H1 (cell line): ENCODE results near the gene NLRP3. TPM values are rescaled to one million over a fixed set of nuclear protein-coding genes. Genes with fewer than 3 reads are reported as not detected.

ENCODE experiments used
- CTCF ChIA-PET: fragments of 300-600 bp; sonication (Branson Sonifier 250); formaldehyde crosslinking; loops from one replicate; lab custom pipeline; 2021; ENCODE audit not compliant: partially characterized antibody; lab: Charles Lee
- POLR2A ChIA-PET: fragments of 300-600 bp; sonication (Branson Sonifier 250); formaldehyde crosslinking; loops from one replicate; lab custom pipeline; 2021; ENCODE audit warnings: inconsistent platforms; ENCODE audit not compliant: partially characterized antibody; lab: Charles Lee
- DNase-seq, 2 experiments: peaks; one replicate each; pipeline versions ENCODE4 v3.0.0 to v3.0.0-alpha.2; 2010 to 2022; ENCODE audit warnings: low spot score in 2 of 2, low read depth in 1 of 2, mixed read lengths in 1 of 2
- FAIRE-seq: peaks from 2 replicates; lab custom pipeline; 2011; peaks lifted over from hg19 to GRCh38; lab: Jason Lieb, UNC
- H2AFZ ChIP-seq: 2 replicates; pipeline ENCODE4 v1.8.1; 2012; ENCODE audit warnings: low read length, inconsistent platforms
- H2AK5ac ChIP-seq: 2 replicates; pipeline ENCODE4 v1.6.1; 2013; ENCODE audit warnings: low read depth, low read length
- H2BK120ac ChIP-seq: replicated peaks from 2 replicates; pipeline ENCODE3; 2013; ENCODE audit warnings: low read depth, low read length, inconsistent platforms
- H2BK12ac ChIP-seq: 2 replicates; pipeline ENCODE4 v1.6.1; 2013; ENCODE audit warnings: low read depth, low read length
- H2BK15ac ChIP-seq: 2 replicates; pipeline ENCODE4 v1.6.1; 2013; ENCODE audit warnings: low read length
- H2BK20ac ChIP-seq: 2 replicates; pipeline ENCODE4 v1.6.1; 2013; ENCODE audit warnings: low read length
- H2BK5ac ChIP-seq: 2 replicates; pipeline ENCODE4 v1.6.1; 2013; ENCODE audit warnings: low read depth, low read length
- H3K14ac ChIP-seq: 2 replicates; pipeline ENCODE4 v1.6.1; 2013; ENCODE audit warnings: inconsistent platforms; ENCODE audit not compliant: insufficient read length
- H3K18ac ChIP-seq: 2 replicates; pipeline ENCODE4 v1.6.1; 2013; ENCODE audit warnings: low read length; ENCODE audit errors: extremely low read depth
- H3K23ac ChIP-seq: 2 replicates; pipeline ENCODE4 v1.6.1; 2013; ENCODE audit warnings: inconsistent platforms; ENCODE audit not compliant: insufficient read length
- H3K23me2 ChIP-seq: 2 replicates; pipeline ENCODE4 v1.6.1; 2013; ENCODE audit warnings: low read depth, low read length
- H3K27ac ChIP-seq: 2 replicates; pipeline ENCODE4 v1.6.1; 2011; ENCODE audit warnings: low read depth, low read length, inconsistent platforms
- H3K27me3 ChIP-seq, 4 experiments: replicated peaks in 1 of 4; 1 replicate in 1 of 4; 2 replicates in 3 of 4; pipeline versions ENCODE4 v1.6.1 to v1.8.1; 2011 to 2013; ENCODE audit warnings: low read length in 3 of 4, mild to moderate bottlenecking in 3 of 4, inconsistent platforms in 2 of 4, mixed read lengths in 2 of 4, moderate library complexity in 1 of 4; ENCODE audit not compliant: control insufficient read depth in 3 of 4, insufficient read depth in 3 of 4; ENCODE audit errors: extremely low read depth in 1 of 4
- H3K36me3 ChIP-seq, 4 experiments: 2 replicates each; pipeline versions ENCODE4 v1.6.1 to v1.8.1; 2011 to 2013; ENCODE audit warnings: mild to moderate bottlenecking in 4 of 4, low read length in 3 of 4, moderate library complexity in 2 of 4, control low read depth in 1 of 4, inconsistent platforms in 1 of 4; ENCODE audit not compliant: insufficient read depth in 4 of 4, control insufficient read depth in 2 of 4
- H3K4ac ChIP-seq: replicated peaks from 2 replicates; pipeline ENCODE3; 2013; ENCODE audit warnings: low read length, low read depth, mixed read lengths, inconsistent platforms; ENCODE audit not compliant: insufficient read length
- H3K4me1 ChIP-seq, 4 experiments: replicated peaks in 1 of 4; 1 replicate in 1 of 4; 2 replicates in 3 of 4; pipeline versions ENCODE4 v1.6.1 to v1.8.1; 2011 to 2013; ENCODE audit warnings: low read length in 3 of 4, inconsistent platforms in 2 of 4, mixed read lengths in 1 of 4; ENCODE audit not compliant: insufficient read depth in 4 of 4, control insufficient read depth in 3 of 4
- H3K4me2 ChIP-seq, 2 experiments: 2 replicates each; pipeline versions ENCODE4 v1.6.1 to v1.8.1; 2011 to 2013; ENCODE audit warnings: low read depth in 2 of 2, low read length in 2 of 2, control low read depth in 1 of 2, inconsistent platforms in 1 of 2, mild to moderate bottlenecking in 1 of 2; ENCODE audit not compliant: insufficient read depth in 1 of 2
- H3K4me3 ChIP-seq, 4 experiments: fragments of 200-600, 300-600 bp in 1 of 4; sonication (generic), shearing (Covaris generic), sonication (Bioruptor Twin) in 1 of 4; 2 replicates each; pipeline versions ENCODE4 v1.5.1 to v1.8.1; 2011 to 2016; ENCODE audit warnings: low read length in 4 of 4, low read depth in 3 of 4, control low read depth in 2 of 4, inconsistent platforms in 2 of 4, mild to moderate bottlenecking in 2 of 4, mixed read lengths in 1 of 4, moderate library complexity in 1 of 4; ENCODE audit not compliant: insufficient read depth in 2 of 4; ENCODE audit errors: extremely low read depth in 1 of 4
- H3K56ac ChIP-seq: replicated peaks from 2 replicates; pipeline ENCODE3; 2013; ENCODE audit warnings: low read depth, mild to moderate bottlenecking, mixed read lengths, low read length, inconsistent platforms; ENCODE audit not compliant: insufficient read length
- H3K79me1 ChIP-seq: 2 replicates; pipeline ENCODE4 v1.6.1; 2013; ENCODE audit warnings: low read depth, low read length, control low read depth
- H3K79me2 ChIP-seq, 2 experiments: 2 replicates each; pipeline versions ENCODE4 v1.6.1 to v1.8.1; 2012 to 2013; ENCODE audit warnings: low read length in 2 of 2, mild to moderate bottlenecking in 2 of 2, inconsistent platforms in 1 of 2; ENCODE audit not compliant: insufficient read depth in 2 of 2, control insufficient read depth in 1 of 2
- H3K9ac ChIP-seq, 4 experiments: replicated peaks in 1 of 4; 1 replicate in 1 of 4; 2 replicates in 3 of 4; pipeline versions ENCODE4 v1.6.1 to v1.8.1; 2011 to 2013; ENCODE audit warnings: low read depth in 3 of 4, low read length in 3 of 4, control low read depth in 2 of 4, mild to moderate bottlenecking in 2 of 4, moderate library complexity in 2 of 4, inconsistent platforms in 1 of 4; ENCODE audit errors: extremely low read depth in 1 of 4
- H3K9me3 ChIP-seq, 2 experiments: 2 replicates each; pipeline versions ENCODE4 v1.6.1 to v1.8.1; 2012 to 2013; ENCODE audit warnings: mild to moderate bottlenecking in 2 of 2, moderate library complexity in 2 of 2, control low read depth in 1 of 2, inconsistent platforms in 1 of 2, low read depth in 1 of 2, low read length in 1 of 2, mixed read lengths in 1 of 2; ENCODE audit not compliant: insufficient read depth in 2 of 2
- H4K20me1 ChIP-seq, 2 experiments: replicated peaks in 1 of 2; 2 replicates each; pipeline versions ENCODE3 to v1.8.1; 2011 to 2013; ENCODE audit warnings: inconsistent platforms in 2 of 2, low read length in 2 of 2, mild to moderate bottlenecking in 1 of 2; ENCODE audit not compliant: insufficient read depth in 2 of 2, control insufficient read depth in 1 of 2
- H4K5ac ChIP-seq: 2 replicates; pipeline ENCODE4 v1.6.1; 2013; ENCODE audit warnings: low read length, low read depth, mixed read lengths, inconsistent platforms; ENCODE audit not compliant: insufficient read length
- H4K8ac ChIP-seq: 2 replicates; pipeline ENCODE4 v1.8.0; 2013; ENCODE audit warnings: mild to moderate bottlenecking, moderate library complexity, low read length, inconsistent platforms; ENCODE audit not compliant: insufficient read depth; ENCODE audit errors: extremely low read depth
- H4K91ac ChIP-seq: replicated peaks from 2 replicates; pipeline ENCODE3; 2013; ENCODE audit warnings: low read length, mixed read lengths, inconsistent platforms; ENCODE audit not compliant: insufficient read length
- BACH1 ChIP-seq: IDR thresholded peaks from 2 replicates; pipeline ENCODE4 v1.6.1; 2012; ENCODE audit warnings: low read length, improper control_type of control experiment
- CREB1 ChIP-seq: IDR thresholded peaks from 2 replicates; pipeline ENCODE4 v1.6.1; 2012; ENCODE audit warnings: inconsistent platforms
- HDAC6 ChIP-seq: IDR thresholded peaks from one replicate; pipeline ENCODE4 v1.7.1; 2012; ENCODE audit warnings: low read depth, mild to moderate bottlenecking, inconsistent platforms, low read length, moderate library complexity
- JUND ChIP-seq: IDR thresholded peaks from 2 replicates; pipeline ENCODE4 v1.6.1; 2011; ENCODE audit warnings: mild to moderate bottlenecking, improper control_type of control experiment, low read length
- KDM4A ChIP-seq: IDR thresholded peaks from one replicate; pipeline ENCODE4 v1.7.1; 2012; ENCODE audit warnings: low read depth, mild to moderate bottlenecking, moderate library complexity, low read length, inconsistent platforms; ENCODE audit not compliant: severe bottlenecking
- POLR2A ChIP-seq, 2 experiments: IDR thresholded peaks; 1 replicate in 1 of 2; 2 replicates in 1 of 2; pipeline ENCODE4 v1.6.1; 2011; ENCODE audit warnings: low read depth in 2 of 2, low read length in 2 of 2, mild to moderate bottlenecking in 2 of 2; ENCODE audit errors: control extremely low read depth in 1 of 2
- POLR2AphosphoS5 ChIP-seq: IDR thresholded peaks from 2 replicates; pipeline ENCODE4 v1.6.1; 2011; ENCODE audit warnings: low read depth, low read length
- SRF ChIP-seq: IDR thresholded peaks from 2 replicates; pipeline ENCODE4 v1.6.1; 2011; ENCODE audit warnings: mild to moderate bottlenecking, low read depth, low read length, moderate library complexity
- TAF7 ChIP-seq: optimal IDR thresholded peaks from 2 replicates; pipeline ENCODE3; 2011; ENCODE audit warnings: low read depth, mild to moderate bottlenecking, inconsistent platforms, low read length, moderate library complexity, borderline replicate concordance
- TCF12 ChIP-seq: IDR thresholded peaks from 2 replicates; pipeline ENCODE4 v1.6.1; 2011; ENCODE audit warnings: low read depth, mild to moderate bottlenecking, low read length
- TEAD4 ChIP-seq: IDR thresholded peaks from 2 replicates; pipeline ENCODE4 v1.6.1; 2012; ENCODE audit warnings: low read depth, low read length, inconsistent platforms, mixed read lengths
- YY1 ChIP-seq: IDR thresholded peaks from 2 replicates; pipeline ENCODE4 v1.6.1; 2011; ENCODE audit warnings: low read depth, mild to moderate bottlenecking, low read length
- ZNF274 ChIP-seq: IDR thresholded peaks from 2 replicates; pipeline ENCODE4 v1.7.0; 2012; ENCODE audit warnings: low read length, borderline replicate concordance; ENCODE audit errors: extremely low read depth
- WGBS, 2 experiments: shearing (Covaris generic) in 1 of 2; methylation state at CpG; one replicate each; pipeline versions ENCODE4 v1.1.6 to v1.1.7; 2013 to 2015; ENCODE audit warnings: low lambda C conversion rate in 2 of 2, mixed read lengths in 2 of 2, inconsistent platforms in 1 of 2, low coverage in 1 of 2, missing lambda C conversion rate in 1 of 2; ENCODE audit not compliant: insufficient replicate concordance in 2 of 2, insufficient coverage in 1 of 2, insufficient read length in 1 of 2; ENCODE audit errors: extremely low coverage in 1 of 2, missing lambda C conversion rate in 1 of 2; 5-methylcytosine and 5-hydroxymethylcytosine counted together
- polyA plus RNA-seq, 7 experiments: library from polyadenylated mRNA; depleted of rRNA in 3 of 7; stranded (reverse) in 5 of 7; unstranded in 2 of 7; fragments of >200 nt in 5 of 7; fragments of 200-250 nt in 2 of 7; gene quantifications; 1 replicate in 5 of 7; 2 replicates in 1 of 7; 4 replicates in 1 of 7; pipeline versions ENCODE4 v1.2.1 to v1.2.3, GENCODE V29; 2011 to 2013; ENCODE audit warnings: missing spikeins in 2 of 7, mixed read lengths in 2 of 7
- total RNA-seq: library from RNA; stranded (reverse); fragmentation: NEBNext Ultra II Directional; extraction: Animal tissue kit (Norgen Biotek cat#: 25700); gene quantifications from 2 replicates; pipeline ENCODE4 v1.2.1, GENCODE V29; 2021

NLRP3 gene
- total and polyA plus RNA-seq, 2 of the 8 experiments (the other 6 are each of a cell fraction or from before 2014, with no cell fraction given), result 0.05 to 0.19 TPM

DNA sequence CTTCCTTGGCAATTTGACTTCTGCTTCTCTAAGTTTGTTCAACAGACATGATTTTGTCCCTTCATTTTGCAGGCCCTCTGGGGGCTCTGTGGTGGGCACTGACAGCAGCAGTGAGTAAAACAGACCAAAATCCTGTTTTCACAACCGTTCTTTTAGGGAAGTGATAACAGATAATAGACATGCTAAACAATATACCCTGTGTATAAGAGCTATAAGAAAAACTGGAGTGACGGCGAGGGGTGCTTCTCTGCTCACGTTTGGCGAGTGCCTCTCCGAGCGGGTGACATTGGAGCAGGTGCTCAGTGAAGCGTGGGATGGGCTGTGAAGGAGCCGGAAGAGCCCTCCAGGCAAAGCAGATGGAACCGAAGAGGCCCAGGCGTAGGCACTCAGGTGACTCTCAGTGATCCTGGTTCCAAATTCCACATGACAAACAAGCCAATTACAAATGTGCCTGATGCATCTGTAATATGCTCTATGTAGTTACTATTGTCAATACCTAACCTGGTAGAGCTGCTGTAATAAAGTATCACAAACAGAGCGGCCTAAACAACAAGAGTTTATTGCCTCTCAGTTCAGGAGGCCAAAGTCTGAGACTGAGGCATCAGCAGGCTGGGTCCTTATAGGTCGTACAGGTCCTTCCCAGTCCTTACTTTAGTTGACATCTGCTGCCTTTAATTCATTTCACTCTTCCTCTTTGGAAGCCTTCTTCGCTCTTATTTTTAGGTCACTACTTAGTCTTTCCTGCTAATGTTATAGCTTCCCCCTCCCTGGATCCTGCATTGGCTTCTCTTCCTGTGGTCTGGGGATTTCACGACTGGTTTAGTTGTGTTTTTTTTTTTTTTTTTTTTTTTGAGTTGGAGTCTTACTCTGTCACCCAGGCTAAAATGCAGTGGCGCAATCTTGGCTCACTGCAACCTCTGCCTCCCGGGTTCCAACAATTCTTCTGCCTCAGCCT, 21.9 kb downstream of the NLRP3 start:
- no peak overlapping the region for H3K4me2 ChIP-seq
- no peak overlapping the region for H3K4me3 ChIP-seq
- H2BK12ac ChIP-seq, result no peak overlapping the region
- H2BK120ac ChIP-seq, result no peak overlapping the region
- no peak overlapping the region for H3K4ac ChIP-seq
- no peak overlapping the region for H2BK15ac ChIP-seq
- H3K9me3 ChIP-seq, result no peaks in the 10 kb centered on the region
- no peaks in the 10 kb centered on the region for H3K4me1 ChIP-seq
- H2BK20ac ChIP-seq, result no peak overlapping the region
- H4K20me1 ChIP-seq, result no peaks in the 10 kb centered on the region
- no peaks in the 10 kb centered on the region for H3K36me3 ChIP-seq
- H3K14ac ChIP-seq, result no peak overlapping the region
- no peak overlapping the region for H3K56ac ChIP-seq
- H4K5ac ChIP-seq, result no peak overlapping the region
- POLR2A ChIA-PET, result no interaction called here
- H2AK5ac ChIP-seq, result no peak overlapping the region
- no peaks in the 10 kb centered on the region for H3K79me1 ChIP-seq
- CTCF ChIA-PET, result interaction anchor here (1.1 kb wide), 1 partner anchor 14 kb away, joined by 3 read pairs; no protein-coding TSS in a partner anchor
- H4K8ac ChIP-seq, result no peak overlapping the region
- DNase-seq (no peak), FAIRE-seq (no peak)
- no peak overlapping the region for H3K23ac ChIP-seq
- no peak overlapping the region for H2BK5ac ChIP-seq
- H3K23me2 ChIP-seq, result peaks cover 2% of the 10 kb centered on the region; the same call in 1 of the 2 replicates
- TF ChIP-seq KDM4A (no peak), POLR2AphosphoS5 (no peak), YY1 (no peak), HDAC6 (no peak), JUND (no peak), BACH1 (no peak), ZNF274 (no peak), TEAD4 (no peak), CREB1 (no peak), TCF12 (no peak), TAF7 (no peak), SRF (no peak), POLR2A (IDR thresholded peaks at IDR 0.05; ENCODE audit: control extremely low read depth in 1 of 2, low read depth in 2 of 2, low read length in 2 of 2) (no peak)
- TF ChIP-seq, all 59 proteins: peak for 0
- Histone ChIP-seq H3K27me3 (no peaks in the 10 kb centered on the region; a peak in 1 of 7 replicates), H3K9ac (no peak overlapping the region), H4K91ac (no peak overlapping the region), H3K79me2 (no peaks in the 10 kb centered on the region), H3K27ac (no peak overlapping the region), H3K18ac (no peak overlapping the region), H2AFZ (no peak overlapping the region)
- WGBS, 2 experiments, result 83% methylated on average over 17 of the region's 17 CpGs; no CpG with 5 or more reads in 1 of the 2 experiments
